ENCODE results near the gene TRAF5.
A peak's percentile ranks its signal among the peaks of the same experiment; 100 is the strongest.
"Not testable (repeated sequence)": the region's sequence is repeated elsewhere in the genome, so short reads cannot be mapped to it uniquely, and the experiment has no call there.

Gene TRAF5

DNA sequence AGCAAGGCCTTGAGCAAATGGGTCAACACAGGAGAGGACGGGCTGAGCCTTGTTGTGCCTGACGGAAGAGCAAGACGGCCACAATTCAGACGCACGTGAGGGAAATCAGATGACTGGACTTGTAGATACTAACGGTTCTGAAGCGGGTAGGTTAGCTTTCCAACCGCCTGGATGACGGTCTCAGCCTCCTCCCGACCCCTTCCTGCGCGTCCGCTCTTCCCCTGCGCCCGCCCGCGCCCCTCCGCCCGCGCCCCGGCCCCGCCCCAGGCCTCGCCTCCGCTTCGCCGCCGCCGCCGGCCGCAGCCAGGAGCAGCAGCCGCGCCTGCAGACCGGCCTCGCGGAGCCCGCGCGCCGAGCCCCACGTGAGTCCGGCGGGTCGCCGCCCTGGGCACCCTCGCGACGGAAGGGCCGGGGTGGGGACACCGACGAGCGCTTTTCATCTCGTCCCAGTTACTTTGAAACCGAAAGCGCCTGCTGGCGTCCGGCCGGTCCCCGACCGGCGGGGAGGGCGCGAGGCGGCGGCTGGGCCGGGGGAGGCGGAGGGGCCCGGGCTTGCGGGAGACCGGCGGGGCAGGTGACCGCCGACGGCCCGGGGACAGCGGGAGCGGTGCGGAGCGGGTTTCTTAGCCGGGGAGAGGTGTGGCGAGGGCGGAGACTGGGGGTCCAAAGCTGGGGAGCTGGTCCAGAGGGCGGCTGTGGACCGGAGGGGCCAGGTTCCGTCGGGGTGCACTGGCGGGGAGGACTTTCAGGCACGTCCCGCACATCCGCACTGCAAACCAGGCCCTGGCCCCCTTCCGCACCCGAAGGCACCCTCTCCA is at the start of gene TRAF5:
TSS of gene TRAF5 (plus strand) at position 306 of the 818 bp plus-strand sequence. CDS start 26,407 bp downstream, outside the sequence.
- peak; percentile 45 for DNase-seq

GRCh38 chr1:211279340-211279739 is 47.3 kb upstream of the TRAF5 start:
- DNase-seq = no peak

DNA sequence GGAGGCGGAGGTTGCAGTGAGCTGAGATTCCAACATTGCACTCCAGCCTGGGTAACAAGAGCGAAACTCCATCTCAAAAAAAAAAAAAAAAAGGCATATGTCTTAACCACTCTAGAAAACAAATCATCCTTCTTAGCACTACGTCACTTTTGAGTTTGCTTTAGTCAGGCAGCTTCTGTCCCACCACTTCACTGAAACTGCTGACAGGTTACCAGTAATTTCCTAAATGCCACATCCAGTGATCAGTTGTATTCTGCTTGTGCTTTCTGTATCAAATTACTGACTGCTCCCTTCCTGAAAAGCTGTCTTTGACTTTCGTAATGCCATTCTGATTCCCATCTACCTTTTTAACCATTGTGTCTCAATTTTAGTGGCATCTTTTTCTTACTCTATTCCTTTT is 45.7 kb upstream of the TRAF5 start:
- DNase-seq = no peak

- no peak for DNase-seq
Measured at GRCh38 chr1:211281320-211282022, 45.2 kb upstream of the TRAF5 start.

GRCh38 chr1:211282023-211282373 is 44.6 kb upstream of the TRAF5 start:
- no peak for DNase-seq

DNA sequence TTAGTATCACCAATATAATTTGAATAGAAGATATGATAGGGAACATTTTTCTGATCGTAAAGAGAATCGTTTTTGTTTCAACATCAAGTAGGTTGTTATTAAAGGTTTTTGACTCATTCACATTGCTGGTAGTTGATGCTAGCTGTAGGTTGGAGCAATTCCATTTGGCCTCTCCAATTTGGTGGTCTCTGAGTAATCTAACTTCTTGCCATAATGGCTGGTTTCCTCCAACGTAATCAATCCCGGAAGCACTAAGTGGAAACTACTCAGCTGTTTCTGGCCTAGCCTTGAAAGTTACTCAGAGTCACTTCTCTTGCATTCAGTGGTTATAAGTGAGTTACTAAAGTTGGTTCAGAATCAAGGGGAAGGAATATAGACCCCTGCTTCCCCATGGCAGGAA is 41.4 kb upstream of the TRAF5 start:
- DNase-seq = no peak

- no peak for DNase-seq
Measured at GRCh38 chr1:211287218-211287617, 39.4 kb upstream of the TRAF5 start.

GRCh38 chr1:211292411-211292810 is 34.2 kb upstream of the TRAF5 start:
- no peak for DNase-seq

DNA sequence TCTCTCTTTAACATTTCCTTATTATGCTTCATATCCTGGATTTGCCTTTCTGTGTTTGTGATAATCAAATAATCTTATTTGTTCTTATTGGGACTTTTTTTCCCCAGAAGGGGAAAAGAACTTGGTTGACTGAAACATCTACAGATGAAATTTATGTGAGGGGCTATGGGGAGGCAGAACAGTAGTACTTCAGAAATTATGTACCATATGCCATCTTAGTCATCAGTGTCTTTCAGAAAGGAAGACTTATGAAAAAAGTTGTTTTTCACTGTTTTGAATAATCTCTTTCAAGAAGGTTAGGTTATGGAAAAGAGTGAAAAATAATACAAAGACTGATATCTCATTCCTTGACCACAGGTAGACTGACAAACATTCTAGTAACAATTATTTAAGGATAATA is 30.2 kb upstream of the TRAF5 start:
- no peak for DNase-seq

DNA sequence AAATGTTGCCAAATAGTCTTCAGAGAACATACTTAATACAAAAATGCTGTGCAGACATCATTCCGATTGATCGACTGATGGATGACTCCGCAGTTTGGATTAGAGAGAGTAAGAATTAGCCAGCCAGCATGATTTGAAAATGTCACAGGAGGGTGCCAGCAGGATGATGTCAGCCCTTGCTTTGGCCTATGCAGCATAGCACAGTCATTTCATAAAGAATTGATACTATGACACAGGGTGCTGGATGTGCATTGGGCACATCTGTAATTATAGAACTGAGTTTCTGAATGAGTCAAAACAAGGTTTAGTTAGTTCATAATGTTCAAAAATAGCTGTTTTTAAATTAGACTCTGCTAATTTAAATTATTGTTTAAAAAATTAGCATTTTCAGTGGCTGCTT is 21.6 kb upstream of the TRAF5 start:
- no peak for DNase-seq

- no peak for DNase-seq
Measured at GRCh38 chr1:211309617-211310016, 17.0 kb upstream of the TRAF5 start.

DNA sequence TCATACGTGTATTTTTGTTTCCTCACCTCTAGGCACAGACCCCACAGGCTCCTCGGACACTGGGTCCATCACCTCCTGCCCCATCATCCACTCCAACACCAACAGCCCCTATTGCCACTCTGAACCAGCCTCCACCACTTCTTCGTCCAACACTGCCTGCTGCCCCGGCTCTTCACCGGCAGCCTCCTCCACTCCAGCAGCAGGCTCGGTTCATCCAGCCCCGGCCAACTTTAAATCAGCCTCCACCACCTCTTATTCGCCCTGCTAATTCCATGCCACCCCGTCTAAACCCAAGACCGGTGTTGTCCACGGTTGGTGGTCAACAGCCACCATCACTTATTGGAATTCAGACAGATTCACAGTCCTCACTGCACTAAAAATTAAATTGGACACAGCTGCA is 13.2 kb upstream of the TRAF5 start:
- DNase-seq = no peak

GRCh38 chr1:211318576-211319280 is 7.9 kb upstream of the TRAF5 start:
- DNase-seq = no peak

DNA sequence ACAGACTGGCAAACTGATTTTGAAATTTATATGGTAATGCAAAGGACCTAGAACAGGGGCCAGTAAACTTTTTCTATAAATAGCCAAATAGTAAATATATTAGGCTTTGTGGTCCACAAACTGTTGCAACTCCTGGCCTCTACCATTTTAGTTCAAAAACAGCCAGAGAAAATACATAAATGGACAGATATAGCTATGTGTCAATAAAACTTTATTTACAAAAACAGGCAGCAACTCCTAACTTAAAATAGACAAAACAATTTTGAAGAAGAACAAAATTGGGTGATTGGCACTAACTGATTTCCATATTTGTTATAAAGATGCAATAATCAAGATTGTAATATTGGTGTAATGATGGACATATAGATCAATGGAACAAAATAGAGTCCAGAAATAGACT is 6.7 kb upstream of the TRAF5 start:
- DNase-seq = no peak

- DNase-seq = no peak
Measured at GRCh38 chr1:211320980-211321379, 5.7 kb upstream of the TRAF5 start.

GRCh38 chr1:211321646-211322045 is 5.0 kb upstream of the TRAF5 start:
- not testable (repeated sequence) for DNase-seq

GRCh38 chr1:211323156-211324063 is 3.2 kb upstream of the TRAF5 start:
- peak; percentile 42 for DNase-seq

DNA sequence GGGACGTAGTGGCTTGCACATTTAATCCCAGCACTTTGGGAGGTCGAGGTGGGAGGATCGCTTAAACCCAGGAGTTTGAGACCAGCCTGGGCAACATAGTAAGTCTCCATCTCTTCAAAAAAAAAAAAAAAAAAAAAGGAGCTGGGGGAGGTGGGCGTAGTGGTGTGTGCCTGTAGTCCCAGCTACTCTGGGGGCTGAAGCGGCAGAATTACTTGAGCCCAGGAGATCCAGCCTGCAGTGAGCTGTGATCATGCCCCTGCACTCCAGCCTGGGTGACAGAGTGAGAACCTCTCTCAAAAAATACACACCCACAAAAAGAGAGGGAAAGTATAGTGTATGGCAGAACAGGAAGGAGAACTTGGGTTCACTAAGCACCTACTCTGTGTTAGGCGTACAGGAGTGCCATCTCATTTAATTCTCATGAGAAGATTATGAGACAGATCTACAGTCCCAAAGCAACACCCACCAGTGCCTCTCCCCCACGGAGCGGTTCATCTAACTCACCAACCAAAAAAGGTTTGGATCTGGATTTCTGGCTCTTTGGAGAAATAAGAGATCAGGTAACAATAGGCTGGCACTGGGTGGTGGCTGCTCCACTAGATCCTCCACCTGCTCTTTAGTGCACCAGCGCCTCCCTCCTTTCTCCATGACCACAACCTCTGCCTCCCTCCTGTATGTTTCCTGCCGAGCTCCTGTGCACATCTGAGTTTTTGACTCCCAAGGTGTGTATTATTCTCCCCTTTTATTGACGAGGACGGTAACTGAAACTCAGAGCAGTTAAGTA is 1.4 kb upstream of the TRAF5 start:
- no peak for DNase-seq

DNA sequence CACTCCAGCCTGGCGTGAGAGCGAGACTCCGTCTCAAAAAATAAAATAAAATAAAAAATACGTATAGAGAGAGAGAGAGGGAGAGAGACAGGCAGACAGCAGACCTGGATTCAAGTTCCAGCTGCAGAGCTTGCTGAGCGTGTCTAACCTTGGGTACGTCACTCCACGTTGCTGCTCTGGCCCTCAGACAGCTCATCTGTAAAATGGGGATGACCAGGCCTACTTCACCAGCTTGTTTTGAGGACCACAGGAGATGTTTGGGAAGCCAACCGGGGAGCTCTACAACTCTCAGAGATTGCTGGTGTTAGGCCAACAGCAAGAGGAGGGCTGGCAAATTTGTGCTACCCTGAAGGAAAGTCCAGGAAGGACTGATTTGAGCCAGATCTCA is 499 bp upstream of the TRAF5 start:
- DNase-seq = no peak

- DNase-seq = no peak
Measured at GRCh38 chr1:211327346-211327921, 801 bp downstream of the TRAF5 start.

DNA sequence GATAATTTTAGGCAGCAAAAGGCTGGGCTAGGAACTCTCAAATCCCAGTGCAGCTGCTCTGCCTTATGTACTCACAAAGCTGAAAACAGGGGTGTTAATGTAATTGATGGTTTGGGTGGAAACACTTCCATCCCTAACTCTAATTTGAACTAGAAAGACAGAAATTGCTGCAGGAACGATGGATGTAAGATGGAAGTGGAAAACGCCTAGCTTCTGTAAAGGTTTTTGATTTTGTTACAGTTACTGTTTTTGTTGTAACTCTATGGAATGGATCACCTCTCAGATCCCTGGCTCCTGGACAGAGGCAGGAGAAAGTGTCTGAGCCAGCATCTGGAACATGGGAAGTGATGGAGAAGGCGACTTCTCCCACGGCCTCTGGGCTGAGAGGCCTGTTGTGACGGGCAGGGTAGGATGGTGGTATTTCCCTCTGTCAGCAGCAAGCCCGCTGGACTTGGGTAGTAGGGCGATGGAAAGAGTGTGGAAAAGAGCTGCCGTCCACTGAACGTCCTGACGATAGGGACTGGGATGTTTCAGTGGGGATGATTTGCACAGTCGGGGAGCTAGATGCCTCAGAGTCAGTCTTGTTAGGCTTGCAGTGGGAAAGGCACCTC is 1.6 kb downstream of the TRAF5 start:
- no peak for DNase-seq
